Liver (tissue), 10 donors: ENCODE results near the gene CCDC92B. TPM values are rescaled to one million over a fixed set of nuclear protein-coding genes. Genes with fewer than 3 reads are reported as not detected.
"Not testable (repeated sequence)": the region's sequence is repeated elsewhere in the genome, so short reads cannot be mapped to it uniquely, and the experiment has no call there.

Source experiments
- DNase-seq: peaks from one replicate; pipeline ENCODE4 v3.0.0-alpha.2; 2017; ENCODE audit warnings: low spot score
- H3K27ac ChIP-seq, 2 donors: one replicate each; pipeline ENCODE4 v1.7.0; 2013; ENCODE audit warnings: inconsistent platforms in 2 of 2, low read length in 2 of 2, control low read depth in 1 of 2, low read depth in 1 of 2, mild to moderate bottlenecking in 1 of 2
- H3K27me3 ChIP-seq, 4 donors: one replicate each; pipeline versions ENCODE4 v1.6.1 to v1.7.0; 2013; ENCODE audit warnings: low read length in 3 of 4, inconsistent platforms in 1 of 4, mild to moderate bottlenecking in 1 of 4, moderate library complexity in 1 of 4; ENCODE audit not compliant: control insufficient read depth in 4 of 4, insufficient read depth in 4 of 4
- H3K36me3 ChIP-seq, 4 donors: one replicate each; pipeline versions ENCODE4 v1.6.1 to v1.7.0; 2013; ENCODE audit warnings: low read length in 3 of 4, mild to moderate bottlenecking in 3 of 4, low read depth in 1 of 4, moderate library complexity in 1 of 4; ENCODE audit not compliant: control insufficient read depth in 4 of 4, insufficient read depth in 3 of 4
- H3K4me1 ChIP-seq, 4 donors: one replicate each; pipeline versions ENCODE4 v1.6.1 to v1.7.0; 2013; ENCODE audit warnings: low read length in 3 of 4, mild to moderate bottlenecking in 3 of 4, moderate library complexity in 1 of 4; ENCODE audit not compliant: control insufficient read depth in 4 of 4, insufficient read depth in 4 of 4
- H3K4me3 ChIP-seq, 3 donors: one replicate each; pipeline versions ENCODE4 v1.6.1 to v1.7.0; 2013; ENCODE audit warnings: low read length in 3 of 3, control low read depth in 1 of 3, low read depth in 1 of 3, mild to moderate bottlenecking in 1 of 3
- H3K9ac ChIP-seq, 2 donors: one replicate each; pipeline ENCODE4 v1.7.0; 2013; ENCODE audit warnings: low read length in 2 of 2, mild to moderate bottlenecking in 2 of 2, moderate library complexity in 2 of 2, control low read depth in 1 of 2, low read depth in 1 of 2
- H3K9me3 ChIP-seq, 4 donors: one replicate each; pipeline versions ENCODE4 v1.6.1 to v1.7.0; 2013; ENCODE audit warnings: low read length in 3 of 4; ENCODE audit not compliant: control insufficient read depth in 4 of 4
- EGR1 ChIP-seq, 2 donors: IDR thresholded peaks; 2 replicates each; pipeline ENCODE4 v1.6.1; 2016 to 2018; ENCODE audit warnings: antibody characterized with exemption in 2 of 2, low read depth in 2 of 2
- FOXA1 ChIP-seq: IDR thresholded peaks from 2 replicates; pipeline ENCODE4 v1.6.1; 2016; ENCODE audit warnings: antibody characterized with exemption
- FOXA2 ChIP-seq: IDR thresholded peaks from 2 replicates; pipeline ENCODE4 v1.6.1; 2016; ENCODE audit warnings: antibody characterized with exemption
- GABPA ChIP-seq, 2 donors: IDR thresholded peaks in 1 of 2; conservative IDR thresholded peaks in 1 of 2; 2 replicates each; pipeline ENCODE4 v1.6.1; 2016; ENCODE audit warnings: antibody characterized with exemption in 2 of 2, mild to moderate bottlenecking in 1 of 2, moderate library complexity in 1 of 2
- HNF4A ChIP-seq, 2 donors: conservative IDR thresholded peaks; 2 replicates each; pipeline ENCODE4 v1.6.1; 2016; ENCODE audit warnings: antibody characterized with exemption in 2 of 2, mild to moderate bottlenecking in 2 of 2
- HNF4G ChIP-seq: IDR thresholded peaks from 2 replicates; pipeline ENCODE4 v1.6.1; 2016; ENCODE audit warnings: antibody characterized with exemption
- JUND ChIP-seq, 2 donors: IDR thresholded peaks; 2 replicates each; pipeline ENCODE4 v1.6.1; 2016; ENCODE audit warnings: antibody characterized with exemption in 2 of 2
- NR2F2 ChIP-seq: IDR thresholded peaks from 2 replicates; pipeline ENCODE4 v1.6.1; 2016; ENCODE audit warnings: antibody characterized with exemption
- RAD21 ChIP-seq, 2 donors: IDR thresholded peaks; 2 replicates each; pipeline ENCODE4 v1.6.1; 2016; ENCODE audit warnings: antibody characterized with exemption in 2 of 2, mild to moderate bottlenecking in 2 of 2
- RXRA ChIP-seq, 2 donors: IDR thresholded peaks; 2 replicates each; pipeline ENCODE4 v1.6.1; 2017 to 2018; ENCODE audit warnings: antibody characterized with exemption in 2 of 2, mild to moderate bottlenecking in 1 of 2
- SP1 ChIP-seq: IDR thresholded peaks from 2 replicates; pipeline ENCODE4 v1.6.1; 2018; ENCODE audit warnings: antibody characterized with exemption, mild to moderate bottlenecking
- TAF1 ChIP-seq: conservative IDR thresholded peaks from 2 replicates; pipeline ENCODE4 v1.6.1; 2016; ENCODE audit warnings: antibody characterized with exemption, mild to moderate bottlenecking
- YY1 ChIP-seq: IDR thresholded peaks from 2 replicates; pipeline ENCODE4 v1.6.1; 2016; ENCODE audit warnings: antibody characterized with exemption, mild to moderate bottlenecking
- WGBS: extraction: QIAGEN DNeasy Blood & Tissue Kit; methylation state at CpG from one replicate; pipeline ENCODE4 v1.1.7; 2013; 5-methylcytosine and 5-hydroxymethylcytosine counted together
- polyA plus RNA-seq, 2 donors: library from polyadenylated mRNA; stranded (reverse) in 1 of 2; unstranded in 1 of 2; fragments of 200-250 nt in 1 of 2; fragments of >200 nt in 1 of 2; fragmentation: Nextera tagmentation in 1 of 2; extraction: Ambion mirVana in 1 of 2; gene quantifications; one replicate each; pipeline versions ENCODE4 v1.2.1 to v1.2.3, GENCODE V29; 2013 to 2015
- small RNA-seq: library from RNA; depleted of rRNA; stranded (forward); fragments of <200 nt; gene quantifications from one replicate; pipeline ENCODE3, GENCODE V24; 2014
- total RNA-seq, 2 donors: library from RNA; depleted of rRNA; stranded (reverse); fragments of >200 nt; gene quantifications; one replicate each; pipeline ENCODE4 v1.2.3, GENCODE V29; 2014
- TF ChIP-seq, protein P1 (sequence below): IDR thresholded peaks from 2 replicates; pipeline ENCODE4 v1.6.1; 2016; ENCODE audit warnings: antibody characterized with exemption
- TF ChIP-seq, protein P2 (sequence below): IDR thresholded peaks from 2 replicates; pipeline ENCODE4 v1.6.1; 2016; ENCODE audit warnings: antibody characterized with exemption
- TF ChIP-seq, protein P3 (sequence below): fragments of 150-350 bp; IDR thresholded peaks from 2 replicates; pipeline ENCODE4 v1.5.1; 2017; ENCODE audit warnings: improper control_type of control experiment, low read depth, low read length; ENCODE audit not compliant: missing input control
- TF ChIP-seq, protein P4 (sequence below): IDR thresholded peaks from 2 replicates; pipeline ENCODE4 v1.6.1; 2016; ENCODE audit warnings: antibody characterized with exemption
- TF ChIP-seq, protein P5 (sequence below): IDR thresholded peaks from 2 replicates; pipeline ENCODE4 v1.6.1; 2016; ENCODE audit warnings: antibody characterized with exemption, mild to moderate bottlenecking
- donor health status: healthy.
- donor health status: healthy.
- donor health status: healthy.
- donor health status: healthy.
- donor health status: healthy.

Gene CCDC92B
- total and polyA plus RNA-seq, 4 donors, result not detected

DNA sequence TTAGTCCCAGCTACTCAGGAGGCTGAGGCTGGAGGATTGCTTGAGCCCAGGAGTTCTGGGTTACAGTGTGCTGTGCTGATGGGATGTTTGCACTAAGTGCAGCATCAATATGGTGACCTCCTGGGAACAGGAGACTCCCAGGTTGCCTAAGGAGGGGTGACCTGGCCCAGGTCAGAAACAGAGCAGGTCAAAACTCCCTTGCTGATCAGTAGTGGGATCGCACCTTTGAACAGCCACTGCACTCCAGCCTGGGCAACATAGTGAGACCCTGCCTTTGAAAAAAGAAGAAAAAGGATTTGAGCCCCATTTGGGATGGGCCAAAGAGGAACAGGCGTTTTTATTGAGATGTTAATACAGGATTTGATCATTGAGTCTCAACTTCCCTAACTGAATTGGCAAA lies 68.5 kb downstream of the CCDC92B start:
- no peak for DNase-seq
- no peaks in the 10 kb centered on the region for H3K27me3 ChIP-seq
- H3K9ac ChIP-seq, result no peak overlapping the region
- no peak overlapping the region for H3K4me3 ChIP-seq
- WGBS, result 98% methylated on average over 2 of the region's 2 CpGs
- TF ChIP-seq SP1, result no peak
- no peak for TF ChIP-seq FOXA2
- TF ChIP-seq RXRA (IDR thresholded peaks at IDR 0.05), result no peak
- TF ChIP-seq, protein P1, sequence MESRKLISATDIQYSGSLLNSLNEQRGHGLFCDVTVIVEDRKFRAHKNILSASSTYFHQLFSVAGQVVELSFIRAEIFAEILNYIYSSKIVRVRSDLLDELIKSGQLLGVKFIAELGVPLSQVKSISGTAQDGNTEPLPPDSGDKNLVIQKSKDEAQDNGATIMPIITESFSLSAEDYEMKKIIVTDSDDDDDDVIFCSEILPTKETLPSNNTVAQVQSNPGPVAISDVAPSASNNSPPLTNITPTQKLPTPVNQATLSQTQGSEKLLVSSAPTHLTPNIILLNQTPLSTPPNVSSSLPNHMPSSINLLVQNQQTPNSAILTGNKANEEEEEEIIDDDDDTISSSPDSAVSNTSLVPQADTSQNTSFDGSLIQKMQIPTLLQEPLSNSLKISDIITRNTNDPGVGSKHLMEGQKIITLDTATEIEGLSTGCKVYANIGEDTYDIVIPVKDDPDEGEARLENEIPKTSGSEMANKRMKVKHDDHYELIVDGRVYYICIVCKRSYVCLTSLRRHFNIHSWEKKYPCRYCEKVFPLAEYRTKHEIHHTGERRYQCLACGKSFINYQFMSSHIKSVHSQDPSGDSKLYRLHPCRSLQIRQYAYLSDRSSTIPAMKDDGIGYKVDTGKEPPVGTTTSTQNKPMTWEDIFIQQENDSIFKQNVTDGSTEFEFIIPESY, result no peak
- no peak for TF ChIP-seq GABPA (IDR thresholded peaks at IDR 0.05 in 1 of 2, conservative IDR thresholded peaks at IDR 0.05 in 1 of 2)
- TF ChIP-seq JUND (IDR thresholded peaks at IDR 0.05), result no peak
- TF ChIP-seq HNF4G, result no peak
- no peak for TF ChIP-seq TAF1
- TF ChIP-seq, protein P2, sequence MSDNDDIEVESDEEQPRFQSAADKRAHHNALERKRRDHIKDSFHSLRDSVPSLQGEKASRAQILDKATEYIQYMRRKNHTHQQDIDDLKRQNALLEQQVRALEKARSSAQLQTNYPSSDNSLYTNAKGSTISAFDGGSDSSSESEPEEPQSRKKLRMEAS, result no peak
- no peak for TF ChIP-seq FOXA1
- TF ChIP-seq EGR1 (IDR thresholded peaks at IDR 0.05; ENCODE audit: low read depth in 2 of 2), result no peak
- TF ChIP-seq, protein P3, sequence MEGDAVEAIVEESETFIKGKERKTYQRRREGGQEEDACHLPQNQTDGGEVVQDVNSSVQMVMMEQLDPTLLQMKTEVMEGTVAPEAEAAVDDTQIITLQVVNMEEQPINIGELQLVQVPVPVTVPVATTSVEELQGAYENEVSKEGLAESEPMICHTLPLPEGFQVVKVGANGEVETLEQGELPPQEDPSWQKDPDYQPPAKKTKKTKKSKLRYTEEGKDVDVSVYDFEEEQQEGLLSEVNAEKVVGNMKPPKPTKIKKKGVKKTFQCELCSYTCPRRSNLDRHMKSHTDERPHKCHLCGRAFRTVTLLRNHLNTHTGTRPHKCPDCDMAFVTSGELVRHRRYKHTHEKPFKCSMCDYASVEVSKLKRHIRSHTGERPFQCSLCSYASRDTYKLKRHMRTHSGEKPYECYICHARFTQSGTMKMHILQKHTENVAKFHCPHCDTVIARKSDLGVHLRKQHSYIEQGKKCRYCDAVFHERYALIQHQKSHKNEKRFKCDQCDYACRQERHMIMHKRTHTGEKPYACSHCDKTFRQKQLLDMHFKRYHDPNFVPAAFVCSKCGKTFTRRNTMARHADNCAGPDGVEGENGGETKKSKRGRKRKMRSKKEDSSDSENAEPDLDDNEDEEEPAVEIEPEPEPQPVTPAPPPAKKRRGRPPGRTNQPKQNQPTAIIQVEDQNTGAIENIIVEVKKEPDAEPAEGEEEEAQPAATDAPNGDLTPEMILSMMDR, result no peak
- no peak for TF ChIP-seq HNF4A (conservative IDR thresholded peaks at IDR 0.05)
- TF ChIP-seq, protein P4, sequence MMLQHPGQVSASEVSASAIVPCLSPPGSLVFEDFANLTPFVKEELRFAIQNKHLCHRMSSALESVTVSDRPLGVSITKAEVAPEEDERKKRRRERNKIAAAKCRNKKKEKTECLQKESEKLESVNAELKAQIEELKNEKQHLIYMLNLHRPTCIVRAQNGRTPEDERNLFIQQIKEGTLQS, result no peak
- TF ChIP-seq YY1, result no peak
- TF ChIP-seq RAD21 (IDR thresholded peaks at IDR 0.05), result no peak
- no peak for TF ChIP-seq NR2F2
- TF ChIP-seq, protein P5, sequence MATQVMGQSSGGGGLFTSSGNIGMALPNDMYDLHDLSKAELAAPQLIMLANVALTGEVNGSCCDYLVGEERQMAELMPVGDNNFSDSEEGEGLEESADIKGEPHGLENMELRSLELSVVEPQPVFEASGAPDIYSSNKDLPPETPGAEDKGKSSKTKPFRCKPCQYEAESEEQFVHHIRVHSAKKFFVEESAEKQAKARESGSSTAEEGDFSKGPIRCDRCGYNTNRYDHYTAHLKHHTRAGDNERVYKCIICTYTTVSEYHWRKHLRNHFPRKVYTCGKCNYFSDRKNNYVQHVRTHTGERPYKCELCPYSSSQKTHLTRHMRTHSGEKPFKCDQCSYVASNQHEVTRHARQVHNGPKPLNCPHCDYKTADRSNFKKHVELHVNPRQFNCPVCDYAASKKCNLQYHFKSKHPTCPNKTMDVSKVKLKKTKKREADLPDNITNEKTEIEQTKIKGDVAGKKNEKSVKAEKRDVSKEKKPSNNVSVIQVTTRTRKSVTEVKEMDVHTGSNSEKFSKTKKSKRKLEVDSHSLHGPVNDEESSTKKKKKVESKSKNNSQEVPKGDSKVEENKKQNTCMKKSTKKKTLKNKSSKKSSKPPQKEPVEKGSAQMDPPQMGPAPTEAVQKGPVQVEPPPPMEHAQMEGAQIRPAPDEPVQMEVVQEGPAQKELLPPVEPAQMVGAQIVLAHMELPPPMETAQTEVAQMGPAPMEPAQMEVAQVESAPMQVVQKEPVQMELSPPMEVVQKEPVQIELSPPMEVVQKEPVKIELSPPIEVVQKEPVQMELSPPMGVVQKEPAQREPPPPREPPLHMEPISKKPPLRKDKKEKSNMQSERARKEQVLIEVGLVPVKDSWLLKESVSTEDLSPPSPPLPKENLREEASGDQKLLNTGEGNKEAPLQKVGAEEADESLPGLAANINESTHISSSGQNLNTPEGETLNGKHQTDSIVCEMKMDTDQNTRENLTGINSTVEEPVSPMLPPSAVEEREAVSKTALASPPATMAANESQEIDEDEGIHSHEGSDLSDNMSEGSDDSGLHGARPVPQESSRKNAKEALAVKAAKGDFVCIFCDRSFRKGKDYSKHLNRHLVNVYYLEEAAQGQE, result no peak
- no peak overlapping the region for H3K27ac ChIP-seq
- H3K4me1 ChIP-seq, result no peaks in the 10 kb centered on the region
- H3K9me3 ChIP-seq, result no peaks in the 10 kb centered on the region
- peaks cover 11 to 38% (median 27%) of the 10 kb centered on the region in 4 donors for H3K36me3 ChIP-seq

DNA sequence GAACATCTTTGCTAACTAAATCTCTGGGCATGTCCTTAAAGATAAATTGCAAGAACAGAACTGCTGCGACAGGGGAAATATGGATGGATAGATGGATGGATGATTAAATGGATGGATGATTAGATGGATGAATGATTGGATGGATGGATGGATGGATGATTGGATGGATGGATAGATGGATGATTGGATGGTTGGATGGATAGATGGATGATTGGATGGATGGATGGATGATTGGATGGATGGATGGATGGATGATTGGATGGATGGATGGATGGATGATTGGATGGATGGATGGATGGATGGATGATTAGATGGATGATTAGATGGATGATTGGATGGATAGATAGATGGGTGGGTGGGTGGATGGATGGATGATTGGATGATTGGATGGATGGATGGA lies 70.2 kb downstream of the CCDC92B start:
- peaks cover 11 to 42% (median 28%) of the 10 kb centered on the region in 4 donors for H3K36me3 ChIP-seq
- H3K9me3 ChIP-seq, H3K27ac ChIP-seq, H3K4me1 ChIP-seq, H3K4me3 ChIP-seq, H3K27me3 ChIP-seq, DNase-seq, H3K9ac ChIP-seq: not testable (repeated sequence)
- WGBS, result 97% methylated on average over 1 of the region's 1 CpG

Small RNA genes lying within 50 kb of the gene (small RNA-seq; reads per million reads assigned to genes)
- gene MIR1253 (not detected), gene MIR6776 (not detected), gene RN7SL608P (not detected), gene hsa-mir-1253 (not detected)

Other genes starting within 250 kb of the CCDC92B start
- 1 to 10 TPM; 7.4 to 8.9 TPM for gene METTL16, start 237.8 kb downstream of the CCDC92B start, total RNA-seq
- gene METTL16, start 237.8 kb downstream of the CCDC92B start, polyA plus RNA-seq, result 1 to 10 TPM; 4.1 to 5.8 TPM
- 10 to 100 TPM; 41.0 to 44.1 TPM for gene PAFAH1B1, start 156.0 kb downstream of the CCDC92B start, total RNA-seq
- gene PAFAH1B1, start 156.0 kb downstream of the CCDC92B start, polyA plus RNA-seq, result 10 to 100 TPM; 14.0 to 17.3 TPM
- 100 to 1,000 TPM in 1 of 2 donors, 10 to 100 TPM in 1; 73.0 to 224 TPM for gene CLUH, start 37.9 kb downstream of the CCDC92B start, total RNA-seq
- 100 to 1,000 TPM in 1 of 2 donors, 10 to 100 TPM in 1; 40.2 to 130 TPM for gene CLUH, start 37.9 kb downstream of the CCDC92B start, polyA plus RNA-seq
- 1 to 10 TPM; 1.6 to 1.7 TPM for gene RAP1GAP2, start 46.8 kb upstream of the CCDC92B start, total RNA-seq
- under 1 TPM; 0.56 to 0.68 TPM for gene RAP1GAP2, start 46.8 kb upstream of the CCDC92B start, polyA plus RNA-seq